T1000 (cell line): Measurements from ENCODE around the gene MYLK3.

Experiments used
- DNase-seq: peaks from one replicate; lab custom pipeline; 2025; ENCODE audit warnings: mixed read lengths; lab: John Stamatoyannopoulos, UW

The MYLK3 gene

DNA sequence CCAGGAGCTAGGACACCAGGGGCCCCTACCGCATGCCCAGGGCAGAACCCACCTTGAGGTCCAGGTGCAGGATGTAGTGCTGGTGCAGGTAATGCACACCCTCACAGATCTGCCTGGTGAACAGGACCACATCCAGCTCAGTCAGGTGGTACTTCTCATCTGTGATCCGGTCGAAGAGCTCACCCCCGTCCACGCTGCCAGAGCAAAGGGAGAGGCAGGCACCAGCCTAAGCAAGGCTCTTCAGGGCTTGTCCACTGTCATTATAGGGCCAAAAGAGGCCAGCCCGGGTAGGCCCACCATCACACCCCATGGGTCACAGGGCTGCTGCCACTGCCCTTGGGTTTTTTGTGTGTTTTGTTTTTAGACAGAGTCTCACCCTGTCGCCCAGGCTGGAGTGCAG is 21.0 kb downstream of the MYLK3 start:
- no peak for DNase-seq

DNA sequence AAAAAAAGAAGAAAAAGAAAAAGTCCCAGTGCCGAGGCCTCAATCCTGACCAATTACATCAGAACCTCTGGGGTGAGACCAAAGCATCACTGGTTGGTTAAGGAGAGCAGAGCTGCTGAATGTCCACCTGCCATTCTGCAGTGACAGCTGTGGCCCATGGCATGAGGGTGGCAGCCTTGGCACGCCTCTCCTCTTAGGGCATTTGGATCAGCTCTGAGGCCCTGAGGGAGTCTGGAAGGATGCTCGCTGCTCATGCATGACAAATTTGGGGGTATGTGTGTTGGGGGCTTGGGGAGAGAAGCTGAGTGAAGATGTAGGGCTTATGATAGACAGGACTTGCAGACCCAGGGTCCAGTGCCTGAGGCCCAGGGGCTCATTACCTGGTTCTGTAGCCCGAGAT is 26.3 kb downstream of the MYLK3 start:
- no peak for DNase-seq

- DNase-seq = no peak
These were observed 27.5 kb downstream of the MYLK3 start for GRCh38 chr16:46720619-46721018.

DNA sequence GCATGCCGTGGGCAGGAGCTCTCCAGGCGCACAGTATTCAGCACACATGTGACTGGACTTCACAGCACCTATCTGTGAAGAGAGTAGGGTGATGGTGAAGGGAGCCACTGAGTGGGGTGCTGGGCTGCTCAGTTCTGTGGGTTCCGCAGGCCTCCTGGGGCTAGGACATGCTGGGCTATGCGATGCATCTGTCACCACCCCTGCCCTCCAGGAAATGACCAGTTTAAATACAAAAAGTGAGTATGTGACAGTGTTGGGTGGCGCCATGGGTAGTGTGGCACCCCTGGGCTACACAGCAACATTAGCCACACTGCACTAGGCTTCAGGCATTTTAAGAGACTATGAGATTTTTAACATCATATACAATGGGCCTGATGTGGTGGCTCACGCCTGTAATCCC is 28.6 kb downstream of the MYLK3 start:
- DNase-seq = no peak

GRCh38 chr16:46718214-46718613 is 29.9 kb downstream of the MYLK3 start:
- no peak for DNase-seq

DNA sequence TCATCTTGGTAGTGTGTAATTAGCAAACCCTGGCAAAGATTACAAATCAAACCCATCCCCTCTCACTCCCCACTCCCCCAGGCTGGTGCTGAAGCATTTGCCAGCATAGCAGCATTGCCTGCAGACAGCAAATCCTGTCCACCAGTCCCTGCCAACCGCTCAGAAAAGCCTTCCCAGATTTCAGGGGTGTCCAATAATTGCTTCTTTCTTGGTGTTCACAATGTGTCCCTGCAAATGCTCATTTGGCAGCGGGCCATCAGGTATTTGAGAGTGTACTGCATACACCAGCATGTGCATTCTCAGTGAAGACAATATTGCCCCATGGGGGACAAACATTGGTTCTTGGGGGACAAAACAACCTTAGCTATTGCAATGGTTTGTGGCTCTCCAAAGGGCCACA is 30.5 kb downstream of the MYLK3 start:
- DNase-seq = no peak

DNA sequence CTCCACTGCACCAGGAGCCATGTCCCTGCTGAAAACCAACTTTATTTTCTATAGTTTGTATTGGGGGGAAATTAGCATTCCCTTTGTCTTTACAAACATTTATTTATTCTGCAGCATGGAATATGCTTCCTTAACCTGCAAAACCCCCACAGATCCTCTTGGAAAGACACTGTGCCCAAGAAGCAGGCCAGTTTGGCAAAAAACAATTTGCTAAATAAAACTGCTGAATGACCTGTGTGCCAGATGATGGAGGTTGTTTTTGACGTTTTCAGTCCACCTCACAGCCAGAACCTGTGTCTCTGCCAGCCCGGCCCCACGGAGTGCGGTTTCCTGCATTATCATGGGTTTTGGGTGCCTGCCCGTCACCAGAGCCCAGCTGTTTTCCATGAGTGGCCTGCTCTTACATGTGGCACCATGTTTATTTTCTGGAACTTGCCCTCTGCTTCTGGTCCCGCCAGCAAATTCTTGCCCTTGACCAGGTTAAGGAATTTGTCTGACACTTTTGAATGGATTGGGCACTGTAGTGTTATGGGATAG is 32.3 kb downstream of the MYLK3 start:
- DNase-seq = no peak

DNA sequence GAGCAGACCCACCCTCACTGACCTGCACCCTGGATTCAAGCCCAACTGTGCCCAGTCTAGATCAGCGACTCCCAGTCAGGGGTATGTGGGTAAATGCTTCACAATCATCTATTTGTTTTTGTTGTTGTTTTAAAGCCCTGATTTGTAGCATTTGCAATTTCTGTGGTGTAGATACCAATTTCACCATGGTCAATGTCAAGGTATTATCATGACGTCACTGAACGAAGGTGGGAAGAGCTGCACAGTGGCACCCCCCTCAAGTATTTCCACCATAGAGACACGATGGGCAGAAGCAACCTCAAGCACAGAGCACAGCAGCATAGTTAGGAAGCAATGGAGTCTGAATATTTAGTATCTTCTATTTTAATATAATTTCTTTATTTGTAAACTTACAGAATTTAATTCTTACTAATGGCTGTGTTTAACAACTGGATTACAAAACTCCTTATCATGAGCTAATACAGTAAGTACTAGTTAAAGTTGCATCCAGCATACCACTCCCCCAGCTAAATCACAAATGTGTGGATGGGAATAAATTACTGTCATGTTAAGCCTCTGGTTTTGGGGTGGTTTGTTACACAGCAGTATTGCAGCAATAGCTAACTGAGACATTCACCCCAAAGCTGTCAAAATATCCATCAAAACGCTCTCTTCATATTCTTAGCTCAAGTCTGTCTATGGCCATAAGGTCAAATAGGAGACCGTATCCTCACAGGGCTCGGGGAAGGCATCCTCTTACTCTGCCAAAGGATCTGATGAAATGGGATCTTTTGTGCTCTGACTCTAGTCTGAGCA is 33.1 kb downstream of the MYLK3 start:
- DNase-seq = no peak

DNA sequence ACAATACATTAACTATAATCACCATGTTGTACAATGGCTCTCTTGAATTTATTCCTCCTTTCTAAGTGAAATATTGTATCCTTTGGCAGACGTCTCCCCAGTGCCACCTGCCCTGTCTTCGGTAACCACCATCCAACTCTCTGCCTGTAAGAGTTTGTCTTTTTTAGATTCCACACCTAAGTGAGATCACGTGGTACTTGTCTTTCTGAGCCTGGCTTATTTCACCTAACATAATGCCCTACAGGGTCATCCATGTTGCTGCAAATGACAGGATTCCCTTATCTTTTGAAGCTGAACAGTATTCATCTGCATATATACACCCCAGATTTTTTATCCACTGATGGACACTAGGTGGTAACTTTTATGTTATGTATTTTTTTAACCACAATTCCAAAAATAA is 34.5 kb downstream of the MYLK3 start:
- no peak for DNase-seq

- no peak for DNase-seq
These were observed 35.2 kb downstream of the MYLK3 start for GRCh38 chr16:46712911-46713310.

- DNase-seq = no peak
These were observed 36.8 kb downstream of the MYLK3 start for GRCh38 chr16:46711106-46712058.

DNA sequence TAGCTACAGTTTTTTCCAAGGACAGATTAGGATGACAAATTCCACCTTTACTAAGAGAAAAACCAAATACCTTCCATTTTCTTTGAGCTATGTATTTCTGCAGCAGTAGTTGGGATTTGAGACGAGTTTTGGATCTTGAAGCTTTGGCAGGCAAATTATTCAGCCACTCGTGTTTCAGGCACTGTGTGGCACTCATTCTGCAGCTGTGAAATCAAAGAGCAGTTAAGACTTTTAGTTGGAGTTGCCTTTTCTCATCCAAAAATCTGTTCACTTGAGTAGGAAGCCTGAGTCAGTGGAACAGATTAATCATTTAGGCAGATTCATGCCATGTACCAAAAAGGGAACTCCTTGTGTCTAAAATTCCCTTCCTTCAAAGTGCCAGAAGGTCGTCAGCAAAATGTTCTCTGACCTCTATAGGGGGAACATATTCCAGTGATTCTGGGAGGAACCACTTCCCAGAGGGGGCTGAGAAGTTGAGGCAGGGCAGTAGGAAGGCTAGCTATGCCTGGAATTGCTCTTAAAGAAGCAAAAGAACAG is 38.6 kb downstream of the MYLK3 start:
- DNase-seq = no peak

DNA sequence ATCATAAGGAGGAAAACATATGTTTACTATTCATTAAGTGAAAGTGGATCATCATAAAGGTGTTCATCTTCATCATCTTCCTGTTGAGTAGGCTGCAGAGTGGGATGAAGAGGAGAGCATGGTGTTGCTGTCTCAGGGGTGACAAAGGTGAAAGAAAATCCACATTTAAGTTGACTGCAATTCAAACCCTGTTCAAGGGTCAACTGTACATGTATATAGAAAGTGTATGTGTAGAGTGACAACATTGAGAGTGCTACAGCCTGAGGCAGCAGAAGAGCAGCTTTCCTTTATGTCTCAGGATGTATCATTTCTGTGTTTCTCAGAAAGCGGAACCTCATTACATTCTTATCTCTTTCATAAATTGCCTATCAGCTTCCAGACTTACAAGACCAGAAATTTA is 41.5 kb downstream of the MYLK3 start:
- no peak for DNase-seq

DNA sequence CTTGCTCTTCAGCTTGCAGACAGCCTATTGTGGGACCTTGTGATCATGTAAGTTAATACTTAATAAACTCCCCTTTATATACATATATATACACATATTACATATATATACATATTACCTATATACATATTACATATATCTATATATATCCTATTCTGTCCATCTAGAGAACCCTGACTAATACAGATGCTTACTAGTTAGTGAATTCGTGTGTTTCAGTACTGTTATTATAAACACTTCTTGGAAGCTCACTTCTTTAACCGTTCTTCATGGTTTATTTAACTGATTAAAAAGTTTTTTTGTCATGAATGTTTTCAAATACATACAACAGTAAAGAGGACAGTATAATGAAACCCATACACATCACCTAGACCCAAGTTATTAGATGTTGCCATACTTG is 46.1 kb downstream of the MYLK3 start:
- DNase-seq = no peak

GRCh38 chr16:46701615-46702014 is 46.5 kb downstream of the MYLK3 start:
- DNase-seq = no peak

GRCh38 chr16:46700048-46700447 is 48.1 kb downstream of the MYLK3 start:
- DNase-seq = no peak

- no peak for DNase-seq
These were observed 51.2 kb downstream of the MYLK3 start for GRCh38 chr16:46696957-46697356.

DNA sequence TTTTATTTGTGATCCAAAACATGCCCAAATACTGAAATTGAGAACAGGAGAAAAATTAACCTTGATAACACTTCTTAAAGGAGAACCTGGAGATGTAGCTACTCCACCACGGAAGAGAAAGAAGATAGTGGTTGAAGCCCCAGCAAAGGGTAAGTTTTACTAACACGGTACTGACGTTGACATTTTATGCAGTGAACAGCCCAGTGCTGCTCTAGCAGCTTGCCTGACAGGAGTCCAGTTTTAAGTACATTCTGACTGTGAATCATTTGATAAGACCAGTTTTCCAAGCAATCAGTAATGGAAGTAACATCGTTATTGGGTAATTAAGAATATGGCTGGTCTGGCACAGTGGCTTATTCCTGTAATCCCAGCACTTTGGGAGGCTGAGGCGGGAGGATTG is 52.2 kb downstream of the MYLK3 start:
- no peak for DNase-seq

DNA sequence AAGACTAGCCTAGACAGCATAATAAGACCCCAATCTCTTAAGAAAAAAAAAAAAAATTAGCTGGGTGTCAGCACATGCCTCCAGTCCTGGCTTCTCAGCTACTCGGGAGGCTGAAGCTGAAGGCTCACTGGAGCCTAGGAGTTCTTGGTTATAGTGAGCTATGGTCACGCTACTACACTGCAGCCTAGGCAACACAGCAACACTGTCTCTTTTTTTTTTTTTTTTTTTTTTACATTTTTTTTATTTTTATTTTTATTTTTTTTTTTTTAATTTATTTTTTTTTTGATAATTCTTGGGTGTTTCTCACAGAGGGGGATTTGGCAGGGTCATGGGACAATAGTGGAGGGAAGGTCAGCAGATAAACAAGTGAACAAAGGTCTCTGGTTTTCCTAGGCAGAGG is 54.5 kb downstream of the MYLK3 start:
- no peak for DNase-seq

- no peak for DNase-seq
These were observed 56.4 kb downstream of the MYLK3 start for GRCh38 chr16:46691726-46692125.

- no peak for DNase-seq
These were observed 57.6 kb downstream of the MYLK3 start for GRCh38 chr16:46690281-46691178.
